Endothelial cell of umbilical vein (primary cell): ENCODE results near the gene SLC25A19. TPM values are rescaled to one million over a fixed set of nuclear protein-coding genes. Genes with fewer than 3 reads are reported as not detected.

Source experiments
- BruUV-seq: library from RNA; stranded (reverse); fragments of 400-500 nt; replicated peaks from 2 replicates; lab custom pipeline; 2021; lab: Mats Ljungman, UMichigan
- CTCF ChIA-PET: fragments of 300-600, 350-600 bp; sonication (Branson Sonifier 250); formaldehyde crosslinking; loops from one replicate; lab custom pipeline; 2021; ENCODE audit warnings: antibody characterized with exemption, inconsistent platforms; lab: Charles Lee
- POLR2A ChIA-PET: fragments of 300-600, 350-600 bp; sonication (Branson Sonifier 250); formaldehyde crosslinking; loops from one replicate; lab custom pipeline; 2021; ENCODE audit warnings: antibody characterized with exemption, inconsistent platforms; lab: Charles Lee
- DNase-seq: peaks from one replicate; pipeline ENCODE4 v3.0.0-alpha.2; 2011; ENCODE audit warnings: low read depth, low spot score
- FAIRE-seq: peaks from 2 replicates; lab custom pipeline; 2011; peaks lifted over from hg19 to GRCh38; lab: Jason Lieb, UNC
- H2AFZ ChIP-seq: 2 replicates; pipeline ENCODE4 v1.6.0; 2012; ENCODE audit warnings: low read depth, low read length, control low read depth, inconsistent platforms
- H3K27ac ChIP-seq: 2 replicates; pipeline ENCODE4 v1.5.1; 2011; ENCODE audit warnings: low read depth, mild to moderate bottlenecking, control low read depth, low read length, moderate library complexity; ENCODE audit not compliant: insufficient read depth
- H3K27me3 ChIP-seq, 2 experiments: 2 replicates each; pipeline versions ENCODE4 v1.6.0 to v1.6.1; 2011; ENCODE audit warnings: low read length in 2 of 2, mixed read lengths in 1 of 2; ENCODE audit not compliant: control insufficient read depth in 2 of 2, insufficient read depth in 2 of 2
- H3K36me3 ChIP-seq, 2 experiments: 2 replicates in 1 of 2; 3 replicates in 1 of 2; pipeline ENCODE4 v1.5.1; 2011; ENCODE audit warnings: low read length in 2 of 2, mild to moderate bottlenecking in 1 of 2, moderate library complexity in 1 of 2; ENCODE audit not compliant: control insufficient read depth in 2 of 2, insufficient read depth in 2 of 2; ENCODE audit errors: extremely low read depth in 1 of 2
- H3K4me1 ChIP-seq: 3 replicates; pipeline ENCODE4 v1.5.1; 2011; ENCODE audit warnings: mild to moderate bottlenecking, low read length; ENCODE audit not compliant: control insufficient read depth, insufficient read depth; ENCODE audit errors: extremely low read depth
- H3K4me2 ChIP-seq: 2 replicates; pipeline ENCODE4 v1.6.1; 2011; ENCODE audit warnings: low read length, control low read depth, mixed read lengths; ENCODE audit not compliant: insufficient read depth
- H3K4me3 ChIP-seq, 3 experiments: fragments of 200-600 bp in 1 of 3; sonication (generic), shearing (Covaris generic) in 1 of 3; replicated peaks in 1 of 3; 2 replicates each; pipeline ENCODE4 v1.5.1; 2011 to 2016; ENCODE audit warnings: control low read depth in 3 of 3, low read length in 3 of 3, mild to moderate bottlenecking in 2 of 3, inconsistent platforms in 1 of 3, low read depth in 1 of 3, moderate library complexity in 1 of 3; ENCODE audit not compliant: insufficient read depth in 1 of 3
- H3K79me2 ChIP-seq: 2 replicates; pipeline ENCODE4 v1.6.0; 2012; ENCODE audit warnings: low read length, inconsistent platforms; ENCODE audit not compliant: control insufficient read depth, insufficient read depth
- H3K9ac ChIP-seq: replicated peaks from 2 replicates; pipeline ENCODE3; 2011; ENCODE audit warnings: low read length, control low read depth; ENCODE audit not compliant: insufficient read depth; ENCODE audit errors: extremely low read depth
- H3K9me1 ChIP-seq: replicated peaks from 3 replicates; pipeline ENCODE4 v1.6.0; 2011; ENCODE audit warnings: mild to moderate bottlenecking, low read length; ENCODE audit not compliant: control insufficient read depth, insufficient read depth; ENCODE audit errors: extremely low read depth
- H3K9me3 ChIP-seq: replicated peaks from 2 replicates; pipeline ENCODE4 v1.5.1; 2012; ENCODE audit warnings: low read length, inconsistent platforms; ENCODE audit not compliant: control insufficient read depth, insufficient read depth
- H4K20me1 ChIP-seq: replicated peaks from 2 replicates; pipeline ENCODE3; 2011; ENCODE audit warnings: mild to moderate bottlenecking, low read length; ENCODE audit not compliant: control insufficient read depth, insufficient read depth; ENCODE audit errors: extremely low read depth
- CTCF ChIP-seq, 2 donors: IDR thresholded peaks; 1 replicate in 1 of 2; 2 replicates in 1 of 2; pipeline ENCODE4 v1.5.1; 2011; ENCODE audit warnings: low read length in 2 of 2, mild to moderate bottlenecking in 2 of 2, moderate library complexity in 2 of 2, control low read depth in 1 of 2, inconsistent platforms in 1 of 2, low read depth in 1 of 2; ENCODE audit not compliant: insufficient read depth in 1 of 2; ENCODE audit errors: extremely low read depth in 1 of 2
- EZH2 ChIP-seq: IDR thresholded peaks from 2 replicates; pipeline ENCODE4 v1.6.1; 2012; ENCODE audit warnings: borderline replicate concordance, low read depth, mild to moderate bottlenecking, moderate library complexity, low read length, inconsistent platforms; ENCODE audit not compliant: severe bottlenecking
- FOS ChIP-seq: IDR thresholded peaks from 2 replicates; pipeline ENCODE4 v1.6.1; 2011; ENCODE audit warnings: mild to moderate bottlenecking, low read length, moderate library complexity, borderline replicate concordance; ENCODE audit not compliant: insufficient read depth
- GATA2 ChIP-seq: IDR thresholded peaks from 2 replicates; pipeline ENCODE4 v1.7.0; 2011; ENCODE audit warnings: low read depth, mild to moderate bottlenecking, moderate library complexity, mixed read lengths, low read length; ENCODE audit not compliant: insufficient read length, insufficient read depth
- JUN ChIP-seq: IDR thresholded peaks from 2 replicates; pipeline ENCODE4 v1.6.1; 2011; ENCODE audit warnings: borderline replicate concordance, low read depth; ENCODE audit not compliant: insufficient read length, insufficient read depth
- MAX ChIP-seq: IDR thresholded peaks from 2 replicates; pipeline ENCODE4 v1.6.1; 2011; ENCODE audit not compliant: insufficient read depth, insufficient read length
- MYC ChIP-seq: IDR thresholded peaks from one replicate; pipeline ENCODE4 v1.6.1; 2011; ENCODE audit warnings: mild to moderate bottlenecking, low read depth, low read length
- POLR2A ChIP-seq: IDR thresholded peaks from 2 replicates; pipeline ENCODE4 v1.6.1; 2012; ENCODE audit warnings: low read depth, mild to moderate bottlenecking, control low read depth, low read length
- POLR2AphosphoS5 ChIP-seq: IDR thresholded peaks from 2 replicates; pipeline ENCODE4 v1.6.1; 2012; ENCODE audit warnings: low read depth, mild to moderate bottlenecking, control low read depth, low read length, moderate library complexity; ENCODE audit not compliant: insufficient read depth
- dilution Hi-C: fragments of 300-500 bp; cut with MboI; formaldehyde crosslinking; loops from one replicate; pipeline ENCODE4 v1.15.0; 2019; ENCODE audit warnings: low sequenced_read_pairs; ENCODE audit not compliant: extremely low pct_ligation_motif_present
- intact Hi-C: fragments of 100-400 bp; cut with micrococcal nuclease; formaldehyde crosslinking; loops from one replicate; pipeline ENCODE4 v1.10.0; 2022
- polyA plus RNA-seq, 4 experiments: library from polyadenylated mRNA; depleted of rRNA in 3 of 4; stranded (reverse) in 3 of 4; unstranded in 1 of 4; fragments of >200 nt; gene quantifications; 2 replicates each; pipeline versions ENCODE4 v1.2.1 to v1.2.3, GENCODE V29; 2011 to 2012; ENCODE audit warnings: missing spikeins in 1 of 4
- total RNA-seq: library from RNA; stranded (reverse); gene quantifications from 2 replicates; pipeline ENCODE4 v1.2.3, GENCODE V29; 2021

SLC25A19 gene
- total and polyA plus RNA-seq, 2 donors (not counting 3 experiments of a cell fraction or from before 2014, with no cell fraction given): 20.6 to 20.9 TPM

GRCh38 chr17:75338335-75338734 is 49.1 kb upstream of the SLC25A19 start:
- H2AFZ ChIP-seq: no peak overlapping the region
- H3K9me1 ChIP-seq: no peaks in the 10 kb centered on the region
- intact Hi-C loops (no loop called here), dilution Hi-C loops (no loop called here)
- POLR2A ChIA-PET: no interaction called here
- no peaks in the 10 kb centered on the region for H3K36me3 ChIP-seq
- H3K9ac ChIP-seq: no peak overlapping the region
- CTCF ChIA-PET: interaction anchor here (1.0 kb wide), 1 partner anchor 16 kb away, joined by 8 read pairs; no protein-coding TSS in a partner anchor
- no peak for FAIRE-seq
- peaks cover 54% of the 10 kb centered on the region for H3K79me2 ChIP-seq
- no peak overlapping the region for H3K27ac ChIP-seq
- no peak for DNase-seq
- no peaks in the 10 kb centered on the region for H3K9me3 ChIP-seq
- no peaks in the 10 kb centered on the region for H3K4me1 ChIP-seq
- H3K4me3 ChIP-seq: no peak overlapping the region
- H4K20me1 ChIP-seq: peaks cover 4% of the 10 kb centered on the region
- TF ChIP-seq CTCF (IDR thresholded peaks at IDR 0.05; ENCODE audit: extremely low read depth in 1 of 2, insufficient read depth in 1 of 2, low read depth in 1 of 2, low read length in 2 of 2): no peak
- no peak for TF ChIP-seq POLR2A
- TF ChIP-seq EZH2: no peak
- no peak for TF ChIP-seq MYC
- TF ChIP-seq POLR2AphosphoS5: no peak
- TF ChIP-seq JUN: no peak
- TF ChIP-seq FOS: no peak
- no peak for TF ChIP-seq MAX
- TF ChIP-seq GATA2: no peak
- no TSS peak for BruUV-seq
- H3K4me2 ChIP-seq: no peak overlapping the region
- no peaks in the 10 kb centered on the region for H3K27me3 ChIP-seq
